K562 (cell line): ENCODE measurements around the gene SPIB. TPM values are rescaled to one million over a fixed set of nuclear protein-coding genes. Genes with fewer than 3 reads are reported as not detected.

Source experiments
- ARID1B ChIP-seq: fragments of 450-650 bp; IDR thresholded peaks from 2 replicates; pipeline ENCODE4 v1.6.1; 2016; ENCODE audit warnings: antibody characterized with exemption, mild to moderate bottlenecking, inconsistent platforms
- ATF2 ChIP-seq: sonication (generic); formaldehyde crosslinking; IDR thresholded peaks from 2 replicates; pipeline ENCODE4 v1.8.1; 2022; ENCODE audit warnings: missing genetic modification reagents
- BCLAF1 ChIP-seq, 2 experiments: fragments of 450-650 bp in 1 of 2; IDR thresholded peaks; 2 replicates each; pipeline ENCODE4 v1.6.1; 2011 to 2017; ENCODE audit warnings: low read depth in 2 of 2, antibody characterized with exemption in 1 of 2, borderline replicate concordance in 1 of 2, low read length in 1 of 2, mild to moderate bottlenecking in 1 of 2, mixed read lengths in 1 of 2; ENCODE audit not compliant: control insufficient read depth in 1 of 2
- CCNT2 ChIP-seq: IDR thresholded peaks from 2 replicates; pipeline ENCODE4 v1.6.1; 2011; ENCODE audit warnings: borderline replicate concordance, low read depth, mild to moderate bottlenecking, moderate library complexity, mixed read lengths, low read length; ENCODE audit not compliant: insufficient read length; ENCODE audit errors: extremely low read depth
- CHCHD3 ChIP-seq: fragments of 250-450 bp; sonication (Bioruptor Pico); IDR thresholded peaks from 2 replicates; pipeline ENCODE4 v2.1.2; 2022; ENCODE audit warnings: mild to moderate bottlenecking
- CHD2 ChIP-seq: IDR thresholded peaks from 2 replicates; pipeline ENCODE4 v1.6.1; 2011; ENCODE audit warnings: low read depth, low read length
- FOXA3 ChIP-seq, 2 experiments: fragments of 450-650 bp in 1 of 2; sonication (generic) in 1 of 2; formaldehyde crosslinking; IDR thresholded peaks in 1 of 2; conservative IDR thresholded peaks in 1 of 2; 2 replicates each; pipeline versions ENCODE4 v1.4.0 to v1.8.0; 2020 to 2022; ENCODE audit warnings: mild to moderate bottlenecking in 2 of 2, missing genetic modification reagents in 1 of 2
- HMG20B ChIP-seq: fragments of 250-450 bp; sonication (Bioruptor Pico); IDR thresholded peaks from 2 replicates; pipeline ENCODE4 v1.5.0; 2021; ENCODE audit warnings: mild to moderate bottlenecking
- MYC ChIP-seq, 2 experiments: fragments of 250-450 bp in 1 of 2; sonication (Bioruptor Pico) in 1 of 2; IDR thresholded peaks; 2 replicates each; pipeline versions ENCODE4 v1.5.1 to v1.6.1; 2012 to 2021; ENCODE audit warnings: low read depth in 2 of 2, borderline replicate concordance in 1 of 2, improper control_type of control experiment in 1 of 2, low read length in 1 of 2, mild to moderate bottlenecking in 1 of 2, moderate library complexity in 1 of 2
- NCOA2 ChIP-seq, 2 experiments: fragments of 450-650 bp; IDR thresholded peaks; 2 replicates each; pipeline ENCODE4 v1.6.1; 2018; ENCODE audit warnings: mild to moderate bottlenecking in 2 of 2, moderate library complexity in 1 of 2; ENCODE audit not compliant: partially characterized antibody in 2 of 2
- NCOA6 ChIP-seq: fragments of 450-650 bp; IDR thresholded peaks from 2 replicates; pipeline ENCODE4 v1.6.1; 2017; ENCODE audit warnings: mild to moderate bottlenecking
- NR1H2 ChIP-seq: sonication (generic); formaldehyde crosslinking; IDR thresholded peaks from 2 replicates; pipeline ENCODE4 v1.4.0; 2020; ENCODE audit warnings: mild to moderate bottlenecking, missing genetic modification reagents
- RBM34 ChIP-seq: fragments of 200-400 bp; formaldehyde crosslinking; IDR thresholded peaks from 2 replicates; pipeline ENCODE4 v1.6.1; 2018; ENCODE audit warnings: low read length, borderline replicate concordance; ENCODE audit not compliant: insufficient read depth
- TCF3 ChIP-seq: sonication (generic); formaldehyde crosslinking; IDR thresholded peaks from 2 replicates; pipeline ENCODE4 v1.4.0; 2020; ENCODE audit warnings: mild to moderate bottlenecking, missing genetic modification reagents
- polyA plus RNA-seq, 8 experiments: library from polyadenylated mRNA; depleted of rRNA in 4 of 8; stranded (reverse) in 5 of 8; unstranded in 3 of 8; fragments of >200 nt; fragmentation: Nextera tagmentation in 2 of 8; fragmentation: Illumina TruSeq in 1 of 8; extraction: Ambion mirVana in 2 of 8; extraction: Trizol in 1 of 8; gene quantifications; 2 replicates each; pipeline versions ENCODE4 v1.2.1 to v1.2.3, GENCODE V29; 2011 to 2014; ENCODE audit warnings: inconsistent platforms in 1 of 8, missing spikeins in 1 of 8
- total RNA-seq, 7 experiments: library from RNA; depleted of rRNA in 6 of 7; stranded (reverse); fragments of >200 nt in 6 of 7; fragmentation: Illumina TruSeq in 2 of 7; extraction: Trizol in 2 of 7; gene quantifications; 2 replicates each; pipeline versions ENCODE4 v1.2.1 to v1.2.3, GENCODE V29; 2011 to 2021; ENCODE audit warnings: low replicate concordance in 1 of 7
- TF ChIP-seq, protein P1 (sequence below): IDR thresholded peaks from 2 replicates; pipeline ENCODE4 v1.6.1; 2012; ENCODE audit warnings: low read depth, low read length, improper control_type of control experiment, borderline replicate concordance
- TF ChIP-seq, protein P2 (sequence below): sonication (generic); IDR thresholded peaks from 2 replicates; pipeline ENCODE4 v1.6.1; 2016

Gene SPIB
- total and polyA plus RNA-seq, 9 of the 15 experiments (the other 6 are each of a cell fraction or from before 2014, with no cell fraction given): 0.06 to 1.0 (median 0.43) TPM; not detected in 1

GRCh38 chr19:50383852-50384684 lies 34.7 kb upstream of the SPIB start, which contains the start of gene POLD1 (continued):
- TF ChIP-seq BCLAF1 (IDR thresholded peaks at IDR 0.05; ENCODE audit: borderline replicate concordance in 1 of 2, control insufficient read depth in 1 of 2, low read depth in 2 of 2, low read length in 1 of 2): no peak
- TF ChIP-seq TCF3 (CRISPR knock-in tag): no peak
- TF ChIP-seq, protein P1, sequence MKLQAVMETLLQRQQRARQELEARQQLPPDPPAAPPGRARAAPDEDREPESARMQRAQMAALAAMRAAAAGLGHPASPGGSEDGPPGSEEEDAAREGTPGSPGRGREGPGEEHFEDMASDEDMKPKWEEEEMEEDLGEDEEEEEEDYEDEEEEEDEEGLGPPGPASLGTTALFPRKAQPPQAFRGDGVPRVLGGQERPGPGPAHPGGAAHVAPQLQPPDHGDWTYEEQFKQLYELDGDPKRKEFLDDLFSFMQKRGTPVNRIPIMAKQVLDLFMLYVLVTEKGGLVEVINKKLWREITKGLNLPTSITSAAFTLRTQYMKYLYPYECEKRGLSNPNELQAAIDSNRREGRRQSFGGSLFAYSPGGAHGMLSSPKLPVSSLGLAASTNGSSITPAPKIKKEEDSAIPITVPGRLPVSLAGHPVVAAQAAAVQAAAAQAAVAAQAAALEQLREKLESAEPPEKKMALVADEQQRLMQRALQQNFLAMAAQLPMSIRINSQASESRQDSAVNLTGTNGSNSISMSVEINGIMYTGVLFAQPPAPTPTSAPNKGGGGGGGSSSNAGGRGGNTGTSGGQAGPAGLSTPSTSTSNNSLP: no peak
- TF ChIP-seq NCOA6: no peak
- TF ChIP-seq NCOA2 (IDR thresholded peaks at IDR 0.05; ENCODE audit: partially characterized antibody in 2 of 2): no peak
- TF ChIP-seq ARID1B: no peak
- TF ChIP-seq CCNT2: peak; percentile 94
- TF ChIP-seq, protein P2, sequence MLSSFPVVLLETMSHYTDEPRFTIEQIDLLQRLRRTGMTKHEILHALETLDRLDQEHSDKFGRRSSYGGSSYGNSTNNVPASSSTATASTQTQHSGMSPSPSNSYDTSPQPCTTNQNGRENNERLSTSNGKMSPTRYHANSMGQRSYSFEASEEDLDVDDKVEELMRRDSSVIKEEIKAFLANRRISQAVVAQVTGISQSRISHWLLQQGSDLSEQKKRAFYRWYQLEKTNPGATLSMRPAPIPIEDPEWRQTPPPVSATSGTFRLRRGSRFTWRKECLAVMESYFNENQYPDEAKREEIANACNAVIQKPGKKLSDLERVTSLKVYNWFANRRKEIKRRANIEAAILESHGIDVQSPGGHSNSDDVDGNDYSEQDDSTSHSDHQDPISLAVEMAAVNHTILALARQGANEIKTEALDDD: no peak
- no peak; the same call in 1 of the 2 replicates for TF ChIP-seq CHD2
- no peak for TF ChIP-seq ATF2
- TF ChIP-seq CHCHD3 (CRISPR knock-in tag): no peak
- TF ChIP-seq NR1H2 (CRISPR knock-in tag): no peak
- TF ChIP-seq HMG20B (CRISPR knock-in tag): no peak
- peak; percentile 77; the same call in 1 of the 2 replicates for TF ChIP-seq RBM34
- no peak for TF ChIP-seq FOXA3 (CRISPR knock-in tag; conservative IDR thresholded peaks at IDR 0.05 in 1 of 2, IDR thresholded peaks at IDR 0.05 in 1 of 2)
- peak; percentile 90 for TF ChIP-seq MYC (IDR thresholded peaks at IDR 0.05; ENCODE audit: low read depth, low read length)
- peak; percentile 72; the same call in 1 of the 2 replicates for TF ChIP-seq MYC (CRISPR knock-in tag; IDR thresholded peaks at IDR 0.05; ENCODE audit: borderline replicate concordance, low read depth)
